ENCODE measurements around the gene SLC10A1.

Gene SLC10A1

DNA sequence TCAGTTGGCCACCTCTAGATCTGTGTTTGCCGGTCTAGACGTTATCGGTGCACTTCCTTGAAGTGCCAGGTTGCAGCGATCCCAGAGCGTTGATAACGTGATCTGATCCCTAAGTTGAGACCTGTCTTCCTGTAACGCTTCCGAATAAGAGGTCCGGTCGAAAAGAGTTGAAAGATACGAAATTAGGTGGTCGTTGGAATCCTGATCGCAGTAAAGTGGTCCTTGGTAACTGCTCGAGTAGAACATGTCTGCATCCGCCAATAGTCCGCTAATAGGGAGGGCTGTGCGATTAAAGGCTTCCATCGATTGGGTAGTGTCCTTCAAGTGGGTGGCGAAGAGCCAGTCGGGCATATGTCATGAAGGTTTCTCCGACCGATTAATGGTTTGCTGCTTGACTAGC lies 27.4 kb downstream of the SLC10A1 start:
- peak overlapping the region; percentile 10 for H3K9ac ChIP-seq (ENCODE audit: low read depth, low read length, poor library complexity, severe bottlenecking)
- H2AFZ ChIP-seq (ENCODE audit: low read length): no peak overlapping the region
- H3K4me2 ChIP-seq (ENCODE audit: low read depth, low read length, poor library complexity, severe bottlenecking): peak overlapping the region; percentile 98
- H3K4me3 ChIP-seq (ENCODE audit: low read length, poor library complexity, severe bottlenecking): peak overlapping the region; percentile 99
- H3K9me3 ChIP-seq (ENCODE audit: insufficient read depth, low read depth, low read length): no peaks in the 10 kb centered on the region
- H3K27me3 ChIP-seq (ENCODE audit: insufficient read depth, low read length, poor library complexity, severe bottlenecking): peaks cover 10% of the 10 kb centered on the region
- H3K36me3 ChIP-seq (ENCODE audit: insufficient read depth, low read length): peaks cover 69% of the 10 kb centered on the region
- no peaks in the 10 kb centered on the region for H3K9me2 ChIP-seq (replicated peaks; ENCODE audit: low read depth, low read length)
- H3F3A ChIP-seq (ENCODE audit: low read depth): no peaks in the 10 kb centered on the region; the same call in 1 of the 2 replicates
- H3K79me2 ChIP-seq (ENCODE audit: insufficient read depth, low read length): peaks cover 74% of the 10 kb centered on the region
- peaks cover 56% of the 10 kb centered on the region for H4K20me1 ChIP-seq (ENCODE audit: insufficient read depth, low read length, poor library complexity, severe bottlenecking)
- TF ChIP-seq, protein P1, sequence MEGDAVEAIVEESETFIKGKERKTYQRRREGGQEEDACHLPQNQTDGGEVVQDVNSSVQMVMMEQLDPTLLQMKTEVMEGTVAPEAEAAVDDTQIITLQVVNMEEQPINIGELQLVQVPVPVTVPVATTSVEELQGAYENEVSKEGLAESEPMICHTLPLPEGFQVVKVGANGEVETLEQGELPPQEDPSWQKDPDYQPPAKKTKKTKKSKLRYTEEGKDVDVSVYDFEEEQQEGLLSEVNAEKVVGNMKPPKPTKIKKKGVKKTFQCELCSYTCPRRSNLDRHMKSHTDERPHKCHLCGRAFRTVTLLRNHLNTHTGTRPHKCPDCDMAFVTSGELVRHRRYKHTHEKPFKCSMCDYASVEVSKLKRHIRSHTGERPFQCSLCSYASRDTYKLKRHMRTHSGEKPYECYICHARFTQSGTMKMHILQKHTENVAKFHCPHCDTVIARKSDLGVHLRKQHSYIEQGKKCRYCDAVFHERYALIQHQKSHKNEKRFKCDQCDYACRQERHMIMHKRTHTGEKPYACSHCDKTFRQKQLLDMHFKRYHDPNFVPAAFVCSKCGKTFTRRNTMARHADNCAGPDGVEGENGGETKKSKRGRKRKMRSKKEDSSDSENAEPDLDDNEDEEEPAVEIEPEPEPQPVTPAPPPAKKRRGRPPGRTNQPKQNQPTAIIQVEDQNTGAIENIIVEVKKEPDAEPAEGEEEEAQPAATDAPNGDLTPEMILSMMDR (conservative IDR thresholded peaks at IDR 0.05; ENCODE audit: low read length): no peak
- TF ChIP-seq EZH2phosphoT487 (IDR thresholded peaks at IDR 0.05; ENCODE audit: borderline replicate concordance): no peak
- H3K4me1 ChIP-seq (ENCODE audit: insufficient read depth, low read length, poor library complexity, severe bottlenecking): peaks cover 39% of the 10 kb centered on the region

DNA sequence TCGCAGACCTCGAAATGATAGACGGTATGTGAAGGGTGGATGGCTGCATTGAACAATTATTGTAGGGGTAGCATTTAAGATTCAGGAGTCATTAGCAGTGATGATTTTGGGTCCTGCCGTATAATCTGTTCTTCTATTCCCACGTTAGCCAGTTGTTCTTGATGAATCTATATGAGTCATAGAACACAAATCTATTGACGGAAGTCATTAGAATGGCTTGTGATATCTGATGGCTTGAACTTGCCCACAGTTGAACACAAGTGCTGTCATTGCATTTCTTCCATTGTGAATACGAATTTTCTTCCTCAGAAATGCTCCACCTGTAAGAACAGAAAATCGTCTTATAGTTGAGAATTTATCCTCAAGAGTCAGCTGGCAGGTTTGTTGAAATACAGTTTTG lies 28.2 kb downstream of the SLC10A1 start:
- Histone ChIP-seq H4K20me1 (ENCODE audit: insufficient read depth, low read length, poor library complexity, severe bottlenecking) (peaks cover 56% of the 10 kb centered on the region), H3K4me3 (ENCODE audit: low read length, poor library complexity, severe bottlenecking) (peak overlapping the region; percentile 99), H3K79me2 (ENCODE audit: insufficient read depth, low read length) (peaks cover 73% of the 10 kb centered on the region), H3K36me3 (ENCODE audit: insufficient read depth, low read length) (peaks cover 61% of the 10 kb centered on the region), H3K9me2 (replicated peaks; ENCODE audit: low read depth, low read length) (no peaks in the 10 kb centered on the region), H3K9ac (ENCODE audit: low read depth, low read length, poor library complexity, severe bottlenecking) (peak overlapping the region; percentile 100), H3K9me3 (ENCODE audit: insufficient read depth, low read depth, low read length) (no peaks in the 10 kb centered on the region), H3K27me3 (ENCODE audit: insufficient read depth, low read length, poor library complexity, severe bottlenecking) (peaks cover 10% of the 10 kb centered on the region), H2AFZ (ENCODE audit: low read length) (no peak overlapping the region), H3F3A (ENCODE audit: low read depth) (no peaks in the 10 kb centered on the region; the same call in 1 of the 2 replicates), H3K4me2 (ENCODE audit: low read depth, low read length, poor library complexity, severe bottlenecking) (peak overlapping the region; percentile 98), H3K4me1 (ENCODE audit: insufficient read depth, low read length, poor library complexity, severe bottlenecking) (peaks cover 39% of the 10 kb centered on the region)
- TF ChIP-seq EZH2phosphoT487 (IDR thresholded peaks at IDR 0.05; ENCODE audit: borderline replicate concordance): no peak
- TF ChIP-seq, protein P1 (conservative IDR thresholded peaks at IDR 0.05; ENCODE audit: low read length): no peak

DNA sequence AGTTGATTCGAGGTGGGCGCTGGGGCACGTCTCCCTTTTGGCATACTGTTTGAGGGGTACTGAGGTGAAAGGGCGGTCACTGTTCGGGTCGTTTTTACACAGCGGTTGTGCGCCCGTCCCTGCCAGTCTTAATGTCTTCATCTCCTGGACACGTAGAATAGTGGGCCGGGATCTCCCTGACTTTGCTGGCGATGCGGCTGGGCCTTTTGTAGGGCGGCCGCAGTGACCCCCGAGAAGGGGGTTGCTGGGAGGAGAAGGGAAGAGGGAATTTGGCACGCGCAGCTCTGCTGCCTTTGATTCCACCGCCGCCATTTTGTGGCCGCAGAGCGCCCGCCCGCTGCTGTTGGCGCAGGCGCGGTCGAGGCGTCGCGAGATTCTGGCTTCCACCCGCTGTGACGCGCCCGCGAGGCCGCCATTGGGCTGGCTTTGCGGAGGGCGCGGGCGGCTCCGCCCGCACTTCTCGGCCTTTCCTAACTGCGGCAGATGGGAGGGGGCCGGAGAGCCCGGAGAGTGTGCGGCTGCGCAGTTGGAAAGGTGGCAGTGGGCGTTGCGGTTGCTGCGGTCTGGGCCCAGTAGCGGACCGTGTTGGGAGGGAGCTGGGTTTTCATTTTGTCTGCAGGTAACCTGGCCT lies 29.6 kb downstream of the SLC10A1 start:
- H3K79me2 ChIP-seq (ENCODE audit: insufficient read depth, low read length): peaks cover 60% of the 10 kb centered on the region
- H3K9me2 ChIP-seq (replicated peaks; ENCODE audit: low read depth, low read length): no peaks in the 10 kb centered on the region
- peak overlapping the region; percentile 99 for H3K4me3 ChIP-seq (ENCODE audit: low read length, poor library complexity, severe bottlenecking)
- H3K27me3 ChIP-seq (ENCODE audit: insufficient read depth, low read length, poor library complexity, severe bottlenecking): peaks cover 10% of the 10 kb centered on the region
- H3K9me3 ChIP-seq (ENCODE audit: insufficient read depth, low read depth, low read length): no peaks in the 10 kb centered on the region
- peak overlapping the region; percentile 100 for H3K9ac ChIP-seq (ENCODE audit: low read depth, low read length, poor library complexity, severe bottlenecking)
- peaks cover 39% of the 10 kb centered on the region for H3K4me1 ChIP-seq (ENCODE audit: insufficient read depth, low read length, poor library complexity, severe bottlenecking)
- peak overlapping the region; percentile 67; the same call in 1 of the 2 replicates for H2AFZ ChIP-seq (ENCODE audit: low read length)
- TF ChIP-seq EZH2phosphoT487 (IDR thresholded peaks at IDR 0.05; ENCODE audit: borderline replicate concordance): no peak
- TF ChIP-seq, protein P1 (conservative IDR thresholded peaks at IDR 0.05; ENCODE audit: low read length): no peak
- H3K36me3 ChIP-seq (ENCODE audit: insufficient read depth, low read length): peaks cover 47% of the 10 kb centered on the region
- H4K20me1 ChIP-seq (ENCODE audit: insufficient read depth, low read length, poor library complexity, severe bottlenecking): peaks cover 52% of the 10 kb centered on the region
- peak overlapping the region; percentile 98 for H3K4me2 ChIP-seq (ENCODE audit: low read depth, low read length, poor library complexity, severe bottlenecking)
- no peaks in the 10 kb centered on the region for H3F3A ChIP-seq (ENCODE audit: low read depth)
